ENCODE measurements around the gene OR2Z1.
"Not testable (repeated sequence)": the region's sequence is repeated elsewhere in the genome, so short reads cannot be mapped to it uniquely, and the experiment has no call there.

The OR2Z1 gene

DNA sequence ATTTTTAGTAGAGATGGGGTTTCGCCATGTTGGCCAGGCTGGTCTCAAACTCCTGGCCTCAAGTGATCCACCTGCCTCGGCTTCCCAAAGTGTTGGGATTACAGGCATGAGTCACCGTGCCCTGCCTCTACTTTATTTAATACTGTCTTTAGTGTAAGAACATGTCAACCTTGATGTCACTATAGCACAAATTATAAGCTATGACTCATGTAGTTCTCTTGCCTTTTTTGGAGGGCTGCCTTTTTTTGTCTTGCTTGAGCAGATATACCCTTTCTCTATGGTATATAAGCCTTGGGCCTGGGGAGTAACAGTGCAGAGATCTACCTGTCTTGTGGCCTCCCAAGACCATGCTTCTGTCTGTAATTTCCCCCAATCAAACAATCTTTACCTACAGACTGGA is 16.1 kb upstream of the OR2Z1 start:
- DNase-seq = not testable (repeated sequence)

GRCh38 chr19:8705742-8706141 is 15.7 kb upstream of the OR2Z1 start:
- DNase-seq = no peak

GRCh38 chr19:8710337-8710736 is 11.1 kb upstream of the OR2Z1 start:
- not testable (repeated sequence) for DNase-seq

- no peak for DNase-seq
Measured at GRCh38 chr19:8722032-8722431, 598 bp downstream of the OR2Z1 start.

GRCh38 chr19:8724276-8724675 is 2.8 kb downstream of the OR2Z1 start:
- no peak for DNase-seq

GRCh38 chr19:8731428-8732169 is 10.2 kb downstream of the OR2Z1 start:
- no peak for DNase-seq

DNA sequence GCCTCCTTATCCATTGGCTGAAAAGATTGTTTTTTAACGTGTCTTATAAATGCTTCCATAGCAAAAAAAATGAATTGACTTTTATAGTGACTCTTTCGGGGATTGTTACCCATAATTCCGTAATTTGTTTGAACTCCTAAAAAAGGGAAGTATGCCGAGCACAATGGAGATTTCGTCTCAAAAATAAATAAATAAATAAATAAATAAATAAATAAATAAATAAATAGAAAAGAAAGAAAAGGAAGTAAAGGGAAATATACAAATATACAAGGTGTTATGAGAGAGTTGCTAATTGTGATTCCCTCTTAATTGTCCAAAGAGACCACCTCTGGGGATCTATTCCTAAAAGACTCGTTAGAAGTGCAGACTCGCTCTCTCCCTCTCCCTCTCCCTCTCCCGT is 16.9 kb downstream of the OR2Z1 start:
- DNase-seq = no peak

- DNase-seq = not testable (repeated sequence)
Measured at GRCh38 chr19:8739291-8740065, 18.0 kb downstream of the OR2Z1 start.

GRCh38 chr19:8767257-8767656 is 45.8 kb downstream of the OR2Z1 start:
- DNase-seq = not testable (repeated sequence)

- not testable (repeated sequence) for DNase-seq
Measured at GRCh38 chr19:8769265-8769664, 47.8 kb downstream of the OR2Z1 start.

- DNase-seq = not testable (repeated sequence)
Measured at GRCh38 chr19:8773587-8773986, 52.2 kb downstream of the OR2Z1 start.
